Neural cell (in vitro differentiated cells): Measurements from ENCODE around the gene FBN1. TPM values are rescaled to one million over a fixed set of nuclear protein-coding genes. Genes with fewer than 3 reads are reported as not detected.

Experiments used
- H2AFZ ChIP-seq: fragments of 200-600, 300-800 bp; sonication (generic), shearing (Covaris generic); 2 replicates; pipeline ENCODE4 v1.6.0; 2014; ENCODE audit warnings: low read depth, mild to moderate bottlenecking, antibody characterized with exemption, low read length, moderate library complexity
- H3F3A ChIP-seq: fragments of 200-600 bp; shearing (Covaris generic); 2 replicates; pipeline ENCODE4 v1.6.1; 2016; ENCODE audit warnings: mild to moderate bottlenecking, moderate library complexity, mixed read lengths, antibody characterized with exemption, low read length; ENCODE audit not compliant: insufficient read depth, poor library complexity, severe bottlenecking
- H3K27ac ChIP-seq: fragments of 200-600, 300-800 bp; sonication (generic), shearing (Covaris generic); 2 replicates; pipeline ENCODE4 v1.5.1; 2014; ENCODE audit warnings: mild to moderate bottlenecking, low read length, moderate library complexity
- H3K27me3 ChIP-seq: fragments of 300-800, 200-600 bp; sonication (generic), shearing (Covaris generic); 2 replicates; pipeline ENCODE4 v1.6.0; 2014; ENCODE audit warnings: mild to moderate bottlenecking, low read depth, low read length, moderate library complexity; ENCODE audit not compliant: insufficient read depth
- H3K36me3 ChIP-seq: fragments of 300-800, 200-600 bp; sonication (generic), shearing (Covaris generic); 2 replicates; pipeline ENCODE4 v1.5.1; 2014; ENCODE audit warnings: mild to moderate bottlenecking, antibody characterized with exemption, low read length, moderate library complexity; ENCODE audit not compliant: insufficient read depth
- H3K4me2 ChIP-seq: fragments of 300-800, 200-600 bp; sonication (generic), shearing (Covaris generic); 2 replicates; pipeline ENCODE4 v1.6.0; 2014; ENCODE audit warnings: mild to moderate bottlenecking, low read length
- H3K4me3 ChIP-seq: fragments of 300-800, 200-600 bp; sonication (generic), shearing (Covaris generic); 2 replicates; pipeline ENCODE4 v1.5.1; 2014; ENCODE audit warnings: mild to moderate bottlenecking, low read length, moderate library complexity
- H3K79me2 ChIP-seq: fragments of 200-600 bp; shearing (Covaris generic); replicated peaks from 2 replicates; pipeline ENCODE4 v1.6.0; 2014; ENCODE audit warnings: mild to moderate bottlenecking, low read length, moderate library complexity; ENCODE audit not compliant: insufficient read depth
- H3K9ac ChIP-seq: fragments of 300-800, 200-600 bp; sonication (generic), shearing (Covaris generic); 2 replicates; pipeline ENCODE4 v1.6.1; 2016; ENCODE audit warnings: mild to moderate bottlenecking, low read length, mixed read lengths
- H3K9me2 ChIP-seq: fragments of 200-600 bp; shearing (Covaris generic); 2 replicates; pipeline ENCODE4 v1.6.1; 2016; ENCODE audit warnings: mild to moderate bottlenecking, low read length, mixed read lengths; ENCODE audit not compliant: insufficient read depth
- H3K9me3 ChIP-seq: fragments of 200-600, 300-800 bp; sonication (generic), shearing (Covaris generic); 2 replicates; pipeline ENCODE4 v1.6.1; 2016; ENCODE audit warnings: mild to moderate bottlenecking, mixed run types, low read length, moderate library complexity, mixed read lengths
- H4K20me1 ChIP-seq: fragments of 200-600 bp; shearing (Covaris generic); 2 replicates; pipeline ENCODE4 v1.6.1; 2016; ENCODE audit warnings: mild to moderate bottlenecking, mixed run types; ENCODE audit not compliant: insufficient read depth
- EP300 ChIP-seq: fragments of 450-650 bp; conservative IDR thresholded peaks from 2 replicates; pipeline ENCODE4 v1.6.1; 2014; ENCODE audit warnings: antibody characterized with exemption, mild to moderate bottlenecking, moderate library complexity; ENCODE audit not compliant: poor library complexity, severe bottlenecking
- EZH2 ChIP-seq: fragments of 200-600, 300-800 bp; shearing (Covaris generic), sonication (generic); IDR thresholded peaks from 2 replicates; pipeline ENCODE4 v1.6.1; 2014; ENCODE audit warnings: antibody characterized with exemption, low read length, borderline replicate concordance, mild to moderate bottlenecking; ENCODE audit not compliant: insufficient read depth, poor library complexity, severe bottlenecking
- MXI1 ChIP-seq: fragments of 450-650 bp; conservative IDR thresholded peaks from 2 replicates; pipeline ENCODE4 v1.6.1; 2014; ENCODE audit warnings: antibody characterized with exemption, mild to moderate bottlenecking; ENCODE audit not compliant: poor library complexity, severe bottlenecking
- POLR2AphosphoS5 ChIP-seq: IDR thresholded peaks from 2 replicates; pipeline ENCODE4 v1.6.1; 2012
- RAD21 ChIP-seq: fragments of 450-650 bp; conservative IDR thresholded peaks from 2 replicates; pipeline ENCODE4 v1.6.1; 2014; ENCODE audit warnings: antibody characterized with exemption, mild to moderate bottlenecking, moderate library complexity
- SMC3 ChIP-seq: fragments of 450-650 bp; conservative IDR thresholded peaks from 2 replicates; pipeline ENCODE4 v1.6.1; 2014; ENCODE audit warnings: antibody characterized with exemption, mild to moderate bottlenecking, moderate library complexity; ENCODE audit not compliant: poor library complexity
- TAF1 ChIP-seq: IDR thresholded peaks from 2 replicates; pipeline ENCODE4 v1.6.1; 2012; ENCODE audit warnings: low read depth
- polyA plus RNA-seq: library from polyadenylated mRNA; depleted of rRNA; stranded (reverse); fragments of >200 nt; gene quantifications from 2 replicates; pipeline ENCODE4 v1.2.3, GENCODE V29; 2014
- TF ChIP-seq, protein P1 (sequence below): IDR thresholded peaks from 2 replicates; pipeline ENCODE4 v1.6.1; 2012; ENCODE audit warnings: borderline replicate concordance
- TF ChIP-seq, protein P2 (sequence below): fragments of 450-650 bp; IDR thresholded peaks from 2 replicates; pipeline ENCODE4 v1.5.1; 2014; ENCODE audit warnings: antibody characterized with exemption, mild to moderate bottlenecking, moderate library complexity; ENCODE audit not compliant: poor library complexity, severe bottlenecking

The FBN1 gene
- polyA plus RNA-seq, 1 donor from 2014 or later = 22.0 TPM

DNA sequence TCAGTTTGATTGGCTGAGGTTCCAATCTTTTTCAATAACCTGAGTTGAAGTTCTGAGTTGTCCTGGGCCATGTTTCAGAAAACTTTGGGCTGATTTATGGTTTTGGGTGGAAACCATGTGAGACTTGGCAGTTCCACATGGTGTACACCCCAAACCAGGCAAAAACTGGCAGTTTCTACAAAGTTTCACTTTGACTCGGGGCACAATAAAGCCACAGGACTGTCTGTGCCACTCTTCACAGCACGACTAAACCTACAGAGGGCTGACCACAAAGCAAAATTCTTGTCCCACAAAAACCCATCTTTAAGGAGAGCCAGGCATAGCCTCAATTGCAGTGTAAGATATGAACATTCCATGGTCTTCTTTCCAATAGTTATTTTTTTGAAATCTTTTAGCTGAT, 159.3 kb downstream of the FBN1 start:
- no peaks in the 10 kb centered on the region for H3K79me2 ChIP-seq
- H3K9me3 ChIP-seq = no peaks in the 10 kb centered on the region
- no peaks in the 10 kb centered on the region for H3K9me2 ChIP-seq
- no peak overlapping the region for H3K4me2 ChIP-seq
- H3F3A ChIP-seq = no peaks in the 10 kb centered on the region
- H4K20me1 ChIP-seq = no peaks in the 10 kb centered on the region
- TF ChIP-seq EZH2 (no peak), POLR2AphosphoS5 (no peak), MXI1 (no peak), TAF1 (no peak), EP300 (no peak), RAD21 (no peak), SMC3 (no peak)
- TF ChIP-seq, protein P1, sequence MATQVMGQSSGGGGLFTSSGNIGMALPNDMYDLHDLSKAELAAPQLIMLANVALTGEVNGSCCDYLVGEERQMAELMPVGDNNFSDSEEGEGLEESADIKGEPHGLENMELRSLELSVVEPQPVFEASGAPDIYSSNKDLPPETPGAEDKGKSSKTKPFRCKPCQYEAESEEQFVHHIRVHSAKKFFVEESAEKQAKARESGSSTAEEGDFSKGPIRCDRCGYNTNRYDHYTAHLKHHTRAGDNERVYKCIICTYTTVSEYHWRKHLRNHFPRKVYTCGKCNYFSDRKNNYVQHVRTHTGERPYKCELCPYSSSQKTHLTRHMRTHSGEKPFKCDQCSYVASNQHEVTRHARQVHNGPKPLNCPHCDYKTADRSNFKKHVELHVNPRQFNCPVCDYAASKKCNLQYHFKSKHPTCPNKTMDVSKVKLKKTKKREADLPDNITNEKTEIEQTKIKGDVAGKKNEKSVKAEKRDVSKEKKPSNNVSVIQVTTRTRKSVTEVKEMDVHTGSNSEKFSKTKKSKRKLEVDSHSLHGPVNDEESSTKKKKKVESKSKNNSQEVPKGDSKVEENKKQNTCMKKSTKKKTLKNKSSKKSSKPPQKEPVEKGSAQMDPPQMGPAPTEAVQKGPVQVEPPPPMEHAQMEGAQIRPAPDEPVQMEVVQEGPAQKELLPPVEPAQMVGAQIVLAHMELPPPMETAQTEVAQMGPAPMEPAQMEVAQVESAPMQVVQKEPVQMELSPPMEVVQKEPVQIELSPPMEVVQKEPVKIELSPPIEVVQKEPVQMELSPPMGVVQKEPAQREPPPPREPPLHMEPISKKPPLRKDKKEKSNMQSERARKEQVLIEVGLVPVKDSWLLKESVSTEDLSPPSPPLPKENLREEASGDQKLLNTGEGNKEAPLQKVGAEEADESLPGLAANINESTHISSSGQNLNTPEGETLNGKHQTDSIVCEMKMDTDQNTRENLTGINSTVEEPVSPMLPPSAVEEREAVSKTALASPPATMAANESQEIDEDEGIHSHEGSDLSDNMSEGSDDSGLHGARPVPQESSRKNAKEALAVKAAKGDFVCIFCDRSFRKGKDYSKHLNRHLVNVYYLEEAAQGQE = no peak
- TF ChIP-seq, protein P2, sequence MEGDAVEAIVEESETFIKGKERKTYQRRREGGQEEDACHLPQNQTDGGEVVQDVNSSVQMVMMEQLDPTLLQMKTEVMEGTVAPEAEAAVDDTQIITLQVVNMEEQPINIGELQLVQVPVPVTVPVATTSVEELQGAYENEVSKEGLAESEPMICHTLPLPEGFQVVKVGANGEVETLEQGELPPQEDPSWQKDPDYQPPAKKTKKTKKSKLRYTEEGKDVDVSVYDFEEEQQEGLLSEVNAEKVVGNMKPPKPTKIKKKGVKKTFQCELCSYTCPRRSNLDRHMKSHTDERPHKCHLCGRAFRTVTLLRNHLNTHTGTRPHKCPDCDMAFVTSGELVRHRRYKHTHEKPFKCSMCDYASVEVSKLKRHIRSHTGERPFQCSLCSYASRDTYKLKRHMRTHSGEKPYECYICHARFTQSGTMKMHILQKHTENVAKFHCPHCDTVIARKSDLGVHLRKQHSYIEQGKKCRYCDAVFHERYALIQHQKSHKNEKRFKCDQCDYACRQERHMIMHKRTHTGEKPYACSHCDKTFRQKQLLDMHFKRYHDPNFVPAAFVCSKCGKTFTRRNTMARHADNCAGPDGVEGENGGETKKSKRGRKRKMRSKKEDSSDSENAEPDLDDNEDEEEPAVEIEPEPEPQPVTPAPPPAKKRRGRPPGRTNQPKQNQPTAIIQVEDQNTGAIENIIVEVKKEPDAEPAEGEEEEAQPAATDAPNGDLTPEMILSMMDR = no peak
- H3K36me3 ChIP-seq = peaks cover 4% of the 10 kb centered on the region
- H3K27me3 ChIP-seq = no peaks in the 10 kb centered on the region
- H3K27ac ChIP-seq = no peak overlapping the region
- H2AFZ ChIP-seq = no peak overlapping the region
- H3K4me3 ChIP-seq = no peak overlapping the region
- no peak overlapping the region for H3K9ac ChIP-seq

GRCh38 chr15:48481802-48482201, 163.7 kb downstream of the FBN1 start:
- H3K9me3 ChIP-seq = no peaks in the 10 kb centered on the region
- no peaks in the 10 kb centered on the region for H3K9me2 ChIP-seq
- H2AFZ ChIP-seq = no peak overlapping the region
- H3K79me2 ChIP-seq = no peaks in the 10 kb centered on the region
- no peaks in the 10 kb centered on the region for H3K27me3 ChIP-seq
- H3K27ac ChIP-seq = no peak overlapping the region
- H4K20me1 ChIP-seq = no peaks in the 10 kb centered on the region
- no peak overlapping the region for H3K9ac ChIP-seq
- TF ChIP-seq RAD21 = no peak
- TF ChIP-seq TAF1 = no peak
- peaks cover 4% of the 10 kb centered on the region for H3K36me3 ChIP-seq
- H3F3A ChIP-seq = no peaks in the 10 kb centered on the region
- no peak overlapping the region for H3K4me2 ChIP-seq
- H3K4me3 ChIP-seq = no peak overlapping the region

DNA sequence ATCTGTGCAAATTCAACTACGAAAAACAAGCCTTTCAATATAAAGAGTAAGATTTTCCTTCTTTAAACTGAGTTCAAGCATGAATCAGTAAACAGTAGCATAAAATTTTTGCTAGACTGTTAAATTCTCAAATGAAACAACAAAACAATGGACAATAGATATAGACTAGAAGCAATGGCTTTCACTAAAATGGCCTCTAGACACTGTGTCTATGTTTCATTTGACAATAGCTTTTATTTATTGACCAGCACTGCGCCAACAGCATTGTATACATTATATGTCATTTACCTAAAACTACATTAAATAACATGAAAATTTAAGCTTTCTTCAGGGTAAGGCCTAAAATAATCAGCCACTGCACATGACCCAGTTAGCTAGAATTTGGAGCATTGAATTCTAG, 165.8 kb downstream of the FBN1 start:
- no peaks in the 10 kb centered on the region for H3F3A ChIP-seq
- H3K9me3 ChIP-seq = no peaks in the 10 kb centered on the region
- H3K36me3 ChIP-seq = peaks cover 4% of the 10 kb centered on the region
- H2AFZ ChIP-seq = no peak overlapping the region
- no peak overlapping the region for H3K4me2 ChIP-seq
- H3K4me3 ChIP-seq = no peak overlapping the region
- H3K9ac ChIP-seq = no peak overlapping the region
- H3K27me3 ChIP-seq = no peaks in the 10 kb centered on the region
- H4K20me1 ChIP-seq = no peaks in the 10 kb centered on the region
- TF ChIP-seq, protein P1 = no peak
- no peak for TF ChIP-seq SMC3
- no peak for TF ChIP-seq POLR2AphosphoS5
- TF ChIP-seq, protein P2 = no peak
- TF ChIP-seq RAD21 = no peak
- no peak for TF ChIP-seq TAF1
- TF ChIP-seq EP300 = no peak
- TF ChIP-seq EZH2 = no peak
- TF ChIP-seq MXI1 = no peak
- H3K9me2 ChIP-seq = no peaks in the 10 kb centered on the region
- H3K27ac ChIP-seq = no peak overlapping the region
- no peaks in the 10 kb centered on the region for H3K79me2 ChIP-seq
